ENCODE results near the gene SLC17A9. TPM values are rescaled to one million over a fixed set of nuclear protein-coding genes. Genes with fewer than 3 reads are reported as not detected.

Gene SLC17A9
- total RNA-seq, 1 donor from 2014 or later = not detected

Other genes with a start within 250 kb of the SLC17A9 start
- under 0.01 TPM for gene NTSR1, start 243.9 kb upstream of the SLC17A9 start, total RNA-seq
- gene MRGBP, start 156.2 kb upstream of the SLC17A9 start, total RNA-seq = 5.7 TPM
- gene OGFR, start 147.9 kb upstream of the SLC17A9 start, total RNA-seq = 13.6 TPM
- 8.9 TPM for gene COL9A3, start 135.7 kb upstream of the SLC17A9 start, total RNA-seq
- gene TCFL5, start 90.9 kb upstream of the SLC17A9 start, total RNA-seq = 6.3 TPM
- 35.0 TPM for gene DIDO1, start 26.2 kb upstream of the SLC17A9 start, total RNA-seq
- gene GID8, start 14.6 kb upstream of the SLC17A9 start, total RNA-seq = 28.7 TPM
- not detected for gene BHLHE23, start 54.3 kb downstream of the SLC17A9 start, total RNA-seq

Data from skeletal muscle tissue (tissue), 1 donor.